GM12878 (cell line): ENCODE results near the gene CCDC83. TPM values are rescaled to one million over a fixed set of nuclear protein-coding genes. Genes with fewer than 3 reads are reported as not detected.

Experiments used
- BMI1 ChIP-seq: fragments of 450-650 bp; IDR thresholded peaks from 2 replicates; pipeline ENCODE4 v1.6.1; 2016; ENCODE audit warnings: mild to moderate bottlenecking, moderate library complexity, borderline replicate concordance
- CEBPZ ChIP-seq: fragments of 150-350 bp; IDR thresholded peaks from 2 replicates; pipeline ENCODE4 v1.6.1; 2016; ENCODE audit warnings: low read depth, low read length
- CUX1 ChIP-seq: IDR thresholded peaks from 2 replicates; pipeline ENCODE4 v1.6.1; 2012; ENCODE audit warnings: improper control_type of control experiment, low read depth, low read length; ENCODE audit not compliant: insufficient replicate concordance
- MEF2B ChIP-seq: fragments of 450-650 bp; IDR thresholded peaks from 2 replicates; pipeline ENCODE4 v1.6.1; 2018; ENCODE audit warnings: mild to moderate bottlenecking, moderate library complexity; ENCODE audit not compliant: partially characterized antibody, poor library complexity, severe bottlenecking
- polyA plus RNA-seq, 11 experiments: library from polyadenylated mRNA; depleted of rRNA in 4 of 11; unstranded in 6 of 11; stranded (reverse) in 5 of 11; fragments of >200 nt; fragmentation: Nextera tagmentation in 4 of 11; fragmentation: Illumina TruSeq in 1 of 11; extraction: Ambion mirVana in 4 of 11; extraction: Trizol in 1 of 11; gene quantifications; 1 replicate in 1 of 11; 2 replicates in 10 of 11; pipeline versions ENCODE4 v1.2.1 to v1.2.3, GENCODE V29; 2011 to 2016; ENCODE audit warnings: inconsistent platforms in 2 of 11, missing spikeins in 2 of 11, low read depth in 1 of 11
- total RNA-seq, 4 experiments: library from RNA; depleted of rRNA in 3 of 4; stranded (reverse); fragments of >200 nt in 3 of 4; fragmentation: Illumina TruSeq in 1 of 4; extraction: Trizol in 1 of 4; gene quantifications; 2 replicates each; pipeline versions ENCODE4 v1.2.1 to v1.2.3, GENCODE V29; 2013 to 2021

The CCDC83 gene
- total and polyA plus RNA-seq, 10 of the 15 experiments (the other 5 are each of a cell fraction or from before 2014, with no cell fraction given), result not detected

- no peak for TF ChIP-seq CEBPZ
- no peak for TF ChIP-seq CUX1
- no peak for TF ChIP-seq MEF2B
- no peak for TF ChIP-seq BMI1
These were observed 10.0 kb upstream of the CCDC83 start (continued) for GRCh38 chr11:85845124-85845631.
